Astrocyte (in vitro differentiated cells and primary cell): ENCODE data around the gene KCNK10. TPM values are rescaled to one million over a fixed set of nuclear protein-coding genes. Genes with fewer than 3 reads are reported as not detected.

Experiments used
- DNase-seq: peaks from one replicate; pipeline ENCODE4 v3.0.0-alpha.2; 2010; ENCODE audit warnings: low read depth
- FAIRE-seq: peaks from 2 replicates; lab custom pipeline; 2011; peaks lifted over from hg19 to GRCh38; lab: Jason Lieb, UNC
- H2AFZ ChIP-seq: 2 replicates; pipeline ENCODE4 v1.6.0; 2012; ENCODE audit warnings: low read depth, low read length, inconsistent platforms
- H3K27ac ChIP-seq: 2 replicates; pipeline ENCODE4 v1.5.1; 2011; ENCODE audit warnings: low read depth, low read length, inconsistent platforms
- H3K27me3 ChIP-seq: 2 replicates; pipeline ENCODE4 v1.6.0; 2011; ENCODE audit warnings: low read length, inconsistent platforms; ENCODE audit not compliant: insufficient read depth
- H3K36me3 ChIP-seq: 2 replicates; pipeline ENCODE4 v1.5.1; 2011; ENCODE audit warnings: low read length, inconsistent platforms; ENCODE audit not compliant: insufficient read depth
- H3K4me1 ChIP-seq: 2 replicates; pipeline ENCODE4 v1.5.1; 2011; ENCODE audit warnings: low read length, inconsistent platforms; ENCODE audit not compliant: insufficient read depth
- H3K4me2 ChIP-seq: 2 replicates; pipeline ENCODE4 v1.6.0; 2012; ENCODE audit warnings: low read length, inconsistent platforms
- H3K4me3 ChIP-seq: 2 replicates; pipeline ENCODE4 v1.5.1; 2011; ENCODE audit warnings: low read depth, mild to moderate bottlenecking, low read length, inconsistent platforms; ENCODE audit not compliant: insufficient read depth
- H3K79me2 ChIP-seq: 2 replicates; pipeline ENCODE4 v1.6.0; 2012; ENCODE audit warnings: mild to moderate bottlenecking, low read length, inconsistent platforms; ENCODE audit not compliant: insufficient read depth
- H3K9ac ChIP-seq: 2 replicates; pipeline ENCODE4 v1.6.0; 2012; ENCODE audit warnings: mild to moderate bottlenecking, low read length, inconsistent platforms
- H3K9me3 ChIP-seq: 2 replicates; pipeline ENCODE4 v1.5.1; 2012; ENCODE audit warnings: low read depth, mild to moderate bottlenecking, low read length, inconsistent platforms; ENCODE audit not compliant: insufficient read depth
- H4K20me1 ChIP-seq: 2 replicates; pipeline ENCODE4 v1.6.0; 2012; ENCODE audit warnings: low read length, inconsistent platforms; ENCODE audit not compliant: insufficient read depth
- H3K27ac Mint-ChIP-seq: one replicate; pipeline ENCODE4 v1.8.0; 2021; ENCODE audit warnings: mild to moderate bottlenecking, mixed read lengths; ENCODE audit not compliant: unreplicated experiment
- H3K27me3 Mint-ChIP-seq: one replicate; pipeline ENCODE4 v1.8.0; 2021; ENCODE audit warnings: low read depth, mixed read lengths; ENCODE audit not compliant: unreplicated experiment
- H3K36me3 Mint-ChIP-seq: one replicate; pipeline ENCODE4 v1.8.0; 2021; ENCODE audit warnings: low read depth, mixed read lengths; ENCODE audit not compliant: unreplicated experiment
- H3K4me1 Mint-ChIP-seq: one replicate; pipeline ENCODE4 v1.8.0; 2021; ENCODE audit warnings: low read depth, mixed read lengths; ENCODE audit not compliant: unreplicated experiment
- H3K4me3 Mint-ChIP-seq: one replicate; pipeline ENCODE4 v1.8.0; 2021; ENCODE audit warnings: mild to moderate bottlenecking, moderate library complexity, mixed read lengths; ENCODE audit not compliant: unreplicated experiment
- H3K9me3 Mint-ChIP-seq: one replicate; pipeline ENCODE4 v1.8.0; 2021; ENCODE audit warnings: mild to moderate bottlenecking, mixed read lengths; ENCODE audit not compliant: unreplicated experiment
- EZH2 ChIP-seq: IDR thresholded peaks from 2 replicates; pipeline ENCODE4 v1.6.1; 2012; ENCODE audit warnings: mild to moderate bottlenecking, low read length, inconsistent platforms; ENCODE audit not compliant: insufficient read depth
- total RNA-seq: library from RNA; stranded (reverse); gene quantifications from 2 replicates; pipeline ENCODE4 v1.2.1, GENCODE V29; 2021
- TF ChIP-seq, protein P1 (sequence below): IDR thresholded peaks from 2 replicates; pipeline ENCODE4 v1.5.1; 2011; ENCODE audit warnings: low read depth, mild to moderate bottlenecking, inconsistent platforms, low read length, moderate library complexity; ENCODE audit not compliant: insufficient read depth

KCNK10 gene
- total RNA-seq, 1 donor from 2014 or later = 0.14 TPM

- no peak overlapping the region for H2AFZ ChIP-seq
- no peak overlapping the region for H3K9ac ChIP-seq
- H3K4me3 Mint-ChIP-seq = no peak overlapping the region
- H3K79me2 ChIP-seq = no peaks in the 10 kb centered on the region
- H3K4me3 ChIP-seq = no peak overlapping the region
- TF ChIP-seq EZH2 = no peak
- TF ChIP-seq, protein P1, sequence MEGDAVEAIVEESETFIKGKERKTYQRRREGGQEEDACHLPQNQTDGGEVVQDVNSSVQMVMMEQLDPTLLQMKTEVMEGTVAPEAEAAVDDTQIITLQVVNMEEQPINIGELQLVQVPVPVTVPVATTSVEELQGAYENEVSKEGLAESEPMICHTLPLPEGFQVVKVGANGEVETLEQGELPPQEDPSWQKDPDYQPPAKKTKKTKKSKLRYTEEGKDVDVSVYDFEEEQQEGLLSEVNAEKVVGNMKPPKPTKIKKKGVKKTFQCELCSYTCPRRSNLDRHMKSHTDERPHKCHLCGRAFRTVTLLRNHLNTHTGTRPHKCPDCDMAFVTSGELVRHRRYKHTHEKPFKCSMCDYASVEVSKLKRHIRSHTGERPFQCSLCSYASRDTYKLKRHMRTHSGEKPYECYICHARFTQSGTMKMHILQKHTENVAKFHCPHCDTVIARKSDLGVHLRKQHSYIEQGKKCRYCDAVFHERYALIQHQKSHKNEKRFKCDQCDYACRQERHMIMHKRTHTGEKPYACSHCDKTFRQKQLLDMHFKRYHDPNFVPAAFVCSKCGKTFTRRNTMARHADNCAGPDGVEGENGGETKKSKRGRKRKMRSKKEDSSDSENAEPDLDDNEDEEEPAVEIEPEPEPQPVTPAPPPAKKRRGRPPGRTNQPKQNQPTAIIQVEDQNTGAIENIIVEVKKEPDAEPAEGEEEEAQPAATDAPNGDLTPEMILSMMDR = no peak
- no peak overlapping the region for H3K27ac Mint-ChIP-seq
- peaks cover 21% of the 10 kb centered on the region for H3K27me3 Mint-ChIP-seq
- H3K27ac ChIP-seq = no peak overlapping the region
- no peaks in the 10 kb centered on the region for H3K36me3 Mint-ChIP-seq
- no peaks in the 10 kb centered on the region for H3K36me3 ChIP-seq
- H3K9me3 ChIP-seq = no peaks in the 10 kb centered on the region
- DNase-seq (no peak), FAIRE-seq (no peak)
- H3K9me3 Mint-ChIP-seq = peaks cover 4% of the 10 kb centered on the region
- H3K4me1 Mint-ChIP-seq = no peaks in the 10 kb centered on the region
- H3K4me1 ChIP-seq = no peaks in the 10 kb centered on the region
- H3K4me2 ChIP-seq = no peak overlapping the region
- no peaks in the 10 kb centered on the region for H3K27me3 ChIP-seq
- no peaks in the 10 kb centered on the region for H4K20me1 ChIP-seq
These were observed 67.9 kb downstream of the KCNK10 start for GRCh38 chr14:88255196-88255595.

DNA sequence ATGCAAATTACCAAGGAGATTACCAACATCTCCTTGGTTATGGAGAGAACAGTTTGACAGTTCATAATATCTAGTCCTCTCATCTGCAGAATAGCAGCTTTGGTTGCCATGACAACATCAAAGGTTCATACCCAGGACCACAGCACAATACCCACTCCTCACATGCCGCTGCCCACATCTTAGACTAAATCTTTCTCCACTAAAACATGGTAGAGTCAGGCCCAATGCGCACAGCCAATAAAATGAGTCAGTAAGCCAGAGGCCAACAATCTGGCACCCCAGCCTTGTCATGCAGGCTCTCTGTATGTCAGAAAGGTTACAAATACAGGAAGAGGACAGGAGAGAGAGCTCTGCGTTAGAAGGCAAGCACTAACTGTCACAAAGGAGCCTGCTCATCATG lies 70.6 kb downstream of the KCNK10 start:
- Histone ChIP-seq H3K79me2 (no peaks in the 10 kb centered on the region), H3K4me1 (no peaks in the 10 kb centered on the region), H3K4me2 (no peak overlapping the region), H3K9me3 (no peaks in the 10 kb centered on the region), H3K36me3 (no peaks in the 10 kb centered on the region), H4K20me1 (no peaks in the 10 kb centered on the region), H2AFZ (no peak overlapping the region), H3K9ac (no peak overlapping the region), H3K27ac (no peak overlapping the region), H3K4me3 (no peak overlapping the region), H3K27me3 (no peaks in the 10 kb centered on the region)
- H3K4me3 Mint-ChIP-seq = no peak overlapping the region
- no peak overlapping the region for H3K27ac Mint-ChIP-seq
- DNase-seq (no peak), FAIRE-seq (no peak)
- peaks cover 3% of the 10 kb centered on the region for H3K9me3 Mint-ChIP-seq
- peaks cover 13% of the 10 kb centered on the region for H3K27me3 Mint-ChIP-seq
- TF ChIP-seq, protein P1 = no peak
- TF ChIP-seq EZH2 = no peak
- peaks cover 4% of the 10 kb centered on the region for H3K4me1 Mint-ChIP-seq
- H3K36me3 Mint-ChIP-seq = no peaks in the 10 kb centered on the region

- no peaks in the 10 kb centered on the region for H3K79me2 ChIP-seq
- no peaks in the 10 kb centered on the region for H4K20me1 ChIP-seq
- H3K4me3 ChIP-seq = no peak overlapping the region
- no peak overlapping the region for H3K4me3 Mint-ChIP-seq
- H3K36me3 ChIP-seq = no peaks in the 10 kb centered on the region
- peaks cover 4% of the 10 kb centered on the region for H3K4me1 Mint-ChIP-seq
- H3K27me3 ChIP-seq = no peaks in the 10 kb centered on the region
- no peak overlapping the region for H3K27ac Mint-ChIP-seq
- no peak overlapping the region for H3K4me2 ChIP-seq
- H3K9me3 Mint-ChIP-seq = peaks cover 3% of the 10 kb centered on the region
- no peak overlapping the region for H2AFZ ChIP-seq
- H3K9ac ChIP-seq = no peak overlapping the region
- no peak for DNase-seq
- FAIRE-seq = no peak
- no peaks in the 10 kb centered on the region for H3K4me1 ChIP-seq
- H3K36me3 Mint-ChIP-seq = no peaks in the 10 kb centered on the region
- TF ChIP-seq, protein P1 = no peak
- no peak for TF ChIP-seq EZH2
- peaks cover 12% of the 10 kb centered on the region for H3K27me3 Mint-ChIP-seq
- H3K27ac ChIP-seq = no peak overlapping the region
- no peaks in the 10 kb centered on the region for H3K9me3 ChIP-seq
These were observed 71.4 kb downstream of the KCNK10 start for GRCh38 chr14:88251650-88252049.
